C4-2B (cell line): ENCODE results near the gene IRF9.

Experiments used
- CTCF ChIP-seq: fragments of 450-650 bp; conservative IDR thresholded peaks from 2 replicates; pipeline ENCODE4 v1.5.1; 2017; ENCODE audit warnings: mild to moderate bottlenecking
- ZFX ChIP-seq: fragments of 450-650 bp; IDR thresholded peaks from 2 replicates; pipeline ENCODE4 v1.6.1; 2017

GRCh38 chr14:24132061-24132685 is 28.9 kb upstream of the IRF9 start:
- TF ChIP-seq CTCF: no peak
- TF ChIP-seq ZFX: no peak
